Endothelial cell of umbilical vein (primary cell): ENCODE data around the gene SCAF8. TPM values are rescaled to one million over a fixed set of nuclear protein-coding genes. Genes with fewer than 3 reads are reported as not detected.

ENCODE experiments used
- BruUV-seq: library from RNA; stranded (reverse); fragments of 400-500 nt; replicated peaks from 2 replicates; lab custom pipeline; 2021; lab: Mats Ljungman, UMichigan
- CTCF ChIA-PET: fragments of 300-600, 350-600 bp; sonication (Branson Sonifier 250); formaldehyde crosslinking; loops from one replicate; lab custom pipeline; 2021; ENCODE audit warnings: antibody characterized with exemption, inconsistent platforms; lab: Charles Lee
- POLR2A ChIA-PET: fragments of 300-600, 350-600 bp; sonication (Branson Sonifier 250); formaldehyde crosslinking; loops from one replicate; lab custom pipeline; 2021; ENCODE audit warnings: antibody characterized with exemption, inconsistent platforms; lab: Charles Lee
- DNase-seq: peaks from one replicate; pipeline ENCODE4 v3.0.0-alpha.2; 2011; ENCODE audit warnings: low read depth, low spot score
- FAIRE-seq: peaks from 2 replicates; lab custom pipeline; 2011; peaks lifted over from hg19 to GRCh38; lab: Jason Lieb, UNC
- H2AFZ ChIP-seq: 2 replicates; pipeline ENCODE4 v1.6.0; 2012; ENCODE audit warnings: low read depth, low read length, control low read depth, inconsistent platforms
- H3K27ac ChIP-seq: 2 replicates; pipeline ENCODE4 v1.5.1; 2011; ENCODE audit warnings: low read depth, mild to moderate bottlenecking, control low read depth, low read length, moderate library complexity; ENCODE audit not compliant: insufficient read depth
- H3K27me3 ChIP-seq, 2 experiments: 2 replicates each; pipeline versions ENCODE4 v1.6.0 to v1.6.1; 2011; ENCODE audit warnings: low read length in 2 of 2, mixed read lengths in 1 of 2; ENCODE audit not compliant: control insufficient read depth in 2 of 2, insufficient read depth in 2 of 2
- H3K36me3 ChIP-seq, 2 experiments: 2 replicates in 1 of 2; 3 replicates in 1 of 2; pipeline ENCODE4 v1.5.1; 2011; ENCODE audit warnings: low read length in 2 of 2, mild to moderate bottlenecking in 1 of 2, moderate library complexity in 1 of 2; ENCODE audit not compliant: control insufficient read depth in 2 of 2, insufficient read depth in 2 of 2; ENCODE audit errors: extremely low read depth in 1 of 2
- H3K4me1 ChIP-seq: 3 replicates; pipeline ENCODE4 v1.5.1; 2011; ENCODE audit warnings: mild to moderate bottlenecking, low read length; ENCODE audit not compliant: control insufficient read depth, insufficient read depth; ENCODE audit errors: extremely low read depth
- H3K4me2 ChIP-seq: 2 replicates; pipeline ENCODE4 v1.6.1; 2011; ENCODE audit warnings: low read length, control low read depth, mixed read lengths; ENCODE audit not compliant: insufficient read depth
- H3K4me3 ChIP-seq, 3 experiments: fragments of 200-600 bp in 1 of 3; sonication (generic), shearing (Covaris generic) in 1 of 3; replicated peaks in 1 of 3; 2 replicates each; pipeline ENCODE4 v1.5.1; 2011 to 2016; ENCODE audit warnings: control low read depth in 3 of 3, low read length in 3 of 3, mild to moderate bottlenecking in 2 of 3, inconsistent platforms in 1 of 3, low read depth in 1 of 3, moderate library complexity in 1 of 3; ENCODE audit not compliant: insufficient read depth in 1 of 3
- H3K79me2 ChIP-seq: 2 replicates; pipeline ENCODE4 v1.6.0; 2012; ENCODE audit warnings: low read length, inconsistent platforms; ENCODE audit not compliant: control insufficient read depth, insufficient read depth
- H3K9ac ChIP-seq: replicated peaks from 2 replicates; pipeline ENCODE3; 2011; ENCODE audit warnings: low read length, control low read depth; ENCODE audit not compliant: insufficient read depth; ENCODE audit errors: extremely low read depth
- H3K9me1 ChIP-seq: replicated peaks from 3 replicates; pipeline ENCODE4 v1.6.0; 2011; ENCODE audit warnings: mild to moderate bottlenecking, low read length; ENCODE audit not compliant: control insufficient read depth, insufficient read depth; ENCODE audit errors: extremely low read depth
- H3K9me3 ChIP-seq: replicated peaks from 2 replicates; pipeline ENCODE4 v1.5.1; 2012; ENCODE audit warnings: low read length, inconsistent platforms; ENCODE audit not compliant: control insufficient read depth, insufficient read depth
- H4K20me1 ChIP-seq: replicated peaks from 2 replicates; pipeline ENCODE3; 2011; ENCODE audit warnings: mild to moderate bottlenecking, low read length; ENCODE audit not compliant: control insufficient read depth, insufficient read depth; ENCODE audit errors: extremely low read depth
- CTCF ChIP-seq, 2 donors: IDR thresholded peaks; 1 replicate in 1 of 2; 2 replicates in 1 of 2; pipeline ENCODE4 v1.5.1; 2011; ENCODE audit warnings: low read length in 2 of 2, mild to moderate bottlenecking in 2 of 2, moderate library complexity in 2 of 2, control low read depth in 1 of 2, inconsistent platforms in 1 of 2, low read depth in 1 of 2; ENCODE audit not compliant: insufficient read depth in 1 of 2; ENCODE audit errors: extremely low read depth in 1 of 2
- FOS ChIP-seq: IDR thresholded peaks from 2 replicates; pipeline ENCODE4 v1.6.1; 2011; ENCODE audit warnings: mild to moderate bottlenecking, low read length, moderate library complexity, borderline replicate concordance; ENCODE audit not compliant: insufficient read depth
- GATA2 ChIP-seq: IDR thresholded peaks from 2 replicates; pipeline ENCODE4 v1.7.0; 2011; ENCODE audit warnings: low read depth, mild to moderate bottlenecking, moderate library complexity, mixed read lengths, low read length; ENCODE audit not compliant: insufficient read length, insufficient read depth
- JUN ChIP-seq: IDR thresholded peaks from 2 replicates; pipeline ENCODE4 v1.6.1; 2011; ENCODE audit warnings: borderline replicate concordance, low read depth; ENCODE audit not compliant: insufficient read length, insufficient read depth
- MAX ChIP-seq: IDR thresholded peaks from 2 replicates; pipeline ENCODE4 v1.6.1; 2011; ENCODE audit not compliant: insufficient read depth, insufficient read length
- MYC ChIP-seq: IDR thresholded peaks from one replicate; pipeline ENCODE4 v1.6.1; 2011; ENCODE audit warnings: mild to moderate bottlenecking, low read depth, low read length
- POLR2A ChIP-seq: IDR thresholded peaks from 2 replicates; pipeline ENCODE4 v1.6.1; 2012; ENCODE audit warnings: low read depth, mild to moderate bottlenecking, control low read depth, low read length
- POLR2AphosphoS5 ChIP-seq: IDR thresholded peaks from 2 replicates; pipeline ENCODE4 v1.6.1; 2012; ENCODE audit warnings: low read depth, mild to moderate bottlenecking, control low read depth, low read length, moderate library complexity; ENCODE audit not compliant: insufficient read depth
- dilution Hi-C: fragments of 300-500 bp; cut with MboI; formaldehyde crosslinking; loops from one replicate; pipeline ENCODE4 v1.15.0; 2019; ENCODE audit warnings: low sequenced_read_pairs; ENCODE audit not compliant: extremely low pct_ligation_motif_present
- intact Hi-C: fragments of 100-400 bp; cut with micrococcal nuclease; formaldehyde crosslinking; loops from one replicate; pipeline ENCODE4 v1.10.0; 2022
- polyA plus RNA-seq, 4 experiments: library from polyadenylated mRNA; depleted of rRNA in 3 of 4; stranded (reverse) in 3 of 4; unstranded in 1 of 4; fragments of >200 nt; gene quantifications; 2 replicates each; pipeline versions ENCODE4 v1.2.1 to v1.2.3, GENCODE V29; 2011 to 2012; ENCODE audit warnings: missing spikeins in 1 of 4
- total RNA-seq: library from RNA; stranded (reverse); gene quantifications from 2 replicates; pipeline ENCODE4 v1.2.3, GENCODE V29; 2021

The SCAF8 gene
- total and polyA plus RNA-seq, 2 donors (not counting 3 experiments of a cell fraction or from before 2014, with no cell fraction given): 11.7 to 37.8 TPM

GRCh38 chr6:154841109-154841508 lies 107.9 kb downstream of the SCAF8 start:
- no peaks in the 10 kb centered on the region for H3K9me3 ChIP-seq
- intact Hi-C loops: no loop called here
- H4K20me1 ChIP-seq: peaks cover 4% of the 10 kb centered on the region
- ChIA-PET CTCF (no interaction called here), POLR2A (no interaction called here)
- FAIRE-seq: no peak
- no peak overlapping the region for H3K4me3 ChIP-seq
- peaks cover 43% of the 10 kb centered on the region for H3K79me2 ChIP-seq
- H2AFZ ChIP-seq: no peak overlapping the region
- no peaks in the 10 kb centered on the region for H3K36me3 ChIP-seq
- no peak overlapping the region for H3K4me2 ChIP-seq
- BruUV-seq: no TSS peak
- TF ChIP-seq JUN: no peak
- TF ChIP-seq CTCF (IDR thresholded peaks at IDR 0.05; ENCODE audit: extremely low read depth in 1 of 2, insufficient read depth in 1 of 2, low read depth in 1 of 2, low read length in 2 of 2): no peak
- no peak for TF ChIP-seq GATA2
- no peak for TF ChIP-seq MYC
- TF ChIP-seq FOS: no peak
- TF ChIP-seq MAX: no peak
- no peak for TF ChIP-seq POLR2A
- no peak for TF ChIP-seq POLR2AphosphoS5
- H3K9me1 ChIP-seq: no peaks in the 10 kb centered on the region
- dilution Hi-C loops: no loop called here
- H3K27ac ChIP-seq: no peak overlapping the region
- no peak for DNase-seq
- H3K4me1 ChIP-seq: peaks cover 24% of the 10 kb centered on the region
- H3K9ac ChIP-seq: no peak overlapping the region
- no peaks in the 10 kb centered on the region for H3K27me3 ChIP-seq
